HCT116 (cell line): ENCODE measurements around the gene RAD9B. TPM values are rescaled to one million over a fixed set of nuclear protein-coding genes. Genes with fewer than 3 reads are reported as not detected.

Experiments used
- ATAC-seq: fragments of 200-7000 bp; cut with Tn5 transposase; 2 replicates; pipeline ENCODE4 v1.9.1; 2020; ENCODE audit warnings: mild to moderate bottlenecking, moderate library complexity
- BruUV-seq: library from RNA; stranded (reverse); fragments of 400-500 nt; replicated peaks from 2 replicates; lab custom pipeline; 2021; lab: Mats Ljungman, UMichigan
- CTCF ChIA-PET: fragments of 300-600 bp; sonication (Branson Sonifier 250); formaldehyde crosslinking; loops from one replicate; lab custom pipeline; 2021; ENCODE audit warnings: antibody characterized with exemption; lab: Charles Lee
- POLR2A ChIA-PET: fragments of 300-600, 350-600 bp; sonication (Branson Sonifier 250); formaldehyde crosslinking; loops from one replicate; lab custom pipeline; 2021; ENCODE audit warnings: antibody characterized with exemption; lab: Charles Lee
- RAD21 ChIA-PET, 2 experiments: fragments of 300-600 bp; sonication (Branson Sonifier 250); formaldehyde crosslinking; loops; one replicate each; lab custom pipeline; 2023; ENCODE audit warnings: low total read pairs in 2 of 2; ENCODE audit not compliant: uncharacterized antibody in 2 of 2, unreplicated experiment in 2 of 2, low non-redundant PET in 1 of 2; lab: Charles Lee
- DNase-seq: peaks from one replicate; pipeline ENCODE4 v3.0.0-alpha.2; 2010; ENCODE audit warnings: low read depth, low spot score
- H2AFZ ChIP-seq: fragments of 200-600 bp; shearing (Covaris generic), sonication (generic); 2 replicates; pipeline ENCODE4 v1.6.1; 2017; ENCODE audit warnings: low read depth, mixed run types, mixed read lengths, antibody characterized with exemption, low read length; ENCODE audit not compliant: poor library complexity, severe bottlenecking
- H3K27ac ChIP-seq: 2 replicates; pipeline ENCODE4 v1.5.1; 2012; ENCODE audit warnings: low read depth, low read length
- H3K27me3 ChIP-seq: fragments of 200-600 bp; sonication (generic); 2 replicates; pipeline ENCODE4 v1.6.1; 2016; ENCODE audit warnings: mixed run types, low read length, mixed read lengths; ENCODE audit not compliant: insufficient read depth
- H3K36me3 ChIP-seq, 2 experiments: fragments of 200-500 bp in 1 of 2; fragments of 200-600 bp in 1 of 2; sonication (Bioruptor generic) in 1 of 2; sonication (generic) in 1 of 2; 2 replicates each; pipeline versions ENCODE4 v1.5.1 to v1.6.1; 2014 to 2016; ENCODE audit warnings: low read length in 2 of 2, inconsistent platforms in 1 of 2, mixed read lengths in 1 of 2, mixed run types in 1 of 2; ENCODE audit not compliant: insufficient read depth in 2 of 2, control insufficient read depth in 1 of 2
- H3K4me1 ChIP-seq, 2 experiments: fragments of 200-600 bp in 1 of 2; sonication (generic) in 1 of 2; 2 replicates each; pipeline versions ENCODE4 v1.5.1 to v1.6.1; 2012 to 2017; ENCODE audit warnings: low read length in 2 of 2, inconsistent platforms in 1 of 2, mild to moderate bottlenecking in 1 of 2, mixed read lengths in 1 of 2, mixed run types in 1 of 2, moderate library complexity in 1 of 2; ENCODE audit not compliant: insufficient read depth in 2 of 2, control insufficient read depth in 1 of 2
- H3K4me2 ChIP-seq: fragments of 200-600 bp; sonication (generic); 2 replicates; pipeline ENCODE4 v1.6.1; 2017; ENCODE audit warnings: mixed run types, low read length, mixed read lengths
- H3K4me3 ChIP-seq, 2 experiments: fragments of 200-600 bp in 1 of 2; sonication (generic) in 1 of 2; replicated peaks in 1 of 2; 2 replicates each; pipeline ENCODE4 v1.5.1; 2011 to 2016; ENCODE audit warnings: low read length in 2 of 2, control low read depth in 1 of 2, low read depth in 1 of 2, mild to moderate bottlenecking in 1 of 2, mixed read lengths in 1 of 2, mixed run types in 1 of 2
- H3K79me2 ChIP-seq: fragments of 200-600 bp; sonication (generic); 2 replicates; pipeline ENCODE4 v1.6.1; 2017; ENCODE audit warnings: mild to moderate bottlenecking, mixed run types, low read length, moderate library complexity, mixed read lengths; ENCODE audit not compliant: insufficient read depth
- H3K9ac ChIP-seq: fragments of 200-600 bp; sonication (generic); 2 replicates; pipeline ENCODE4 v1.6.1; 2016; ENCODE audit warnings: low read length, mixed read lengths
- H3K9me2 ChIP-seq: fragments of 200-600 bp; sonication (generic), shearing (Covaris generic); 2 replicates; pipeline ENCODE4 v1.6.1; 2017; ENCODE audit warnings: mixed run types, mild to moderate bottlenecking, moderate library complexity; ENCODE audit not compliant: insufficient read depth
- H3K9me3 ChIP-seq, 2 experiments: fragments of 200-500 bp in 1 of 2; fragments of 200-600 bp in 1 of 2; sonication (Bioruptor generic) in 1 of 2; sonication (generic) in 1 of 2; 2 replicates each; pipeline ENCODE4 v1.6.1; 2014 to 2017; ENCODE audit warnings: low read length in 2 of 2, mixed read lengths in 2 of 2, inconsistent platforms in 1 of 2, low read depth in 1 of 2, mild to moderate bottlenecking in 1 of 2, mixed run types in 1 of 2, moderate library complexity in 1 of 2; ENCODE audit not compliant: control insufficient read depth in 1 of 2, insufficient read depth in 1 of 2
- H4K20me1 ChIP-seq: fragments of 200-600 bp; sonication (generic), shearing (Covaris generic); 2 replicates; pipeline ENCODE4 v1.6.1; 2017; ENCODE audit warnings: mixed run types, mild to moderate bottlenecking, moderate library complexity; ENCODE audit not compliant: insufficient read depth
- ATF3 ChIP-seq: IDR thresholded peaks from 2 replicates; pipeline ENCODE4 v1.6.1; 2012
- CTCF ChIP-seq, 3 experiments: fragments of 200-600 bp in 1 of 3; sonication (generic) in 1 of 3; IDR thresholded peaks in 2 of 3; conservative IDR thresholded peaks in 1 of 3; 2 replicates each; pipeline ENCODE4 v1.5.1; 2012 to 2017; ENCODE audit warnings: low read depth in 2 of 3, low read length in 2 of 3, antibody characterized with exemption in 1 of 3, borderline replicate concordance in 1 of 3, control low read depth in 1 of 3, mild to moderate bottlenecking in 1 of 3, mixed read lengths in 1 of 3, mixed run types in 1 of 3, moderate library complexity in 1 of 3; ENCODE audit not compliant: insufficient read depth in 1 of 3
- POLR2A ChIP-seq: IDR thresholded peaks from 2 replicates; pipeline ENCODE4 v1.7.0; 2011; ENCODE audit warnings: borderline replicate concordance; ENCODE audit not compliant: insufficient read depth, insufficient read length; ENCODE audit errors: extremely low read depth
- POLR2AphosphoS5 ChIP-seq: IDR thresholded peaks from 2 replicates; pipeline ENCODE4 v1.6.1; 2011; ENCODE audit warnings: mild to moderate bottlenecking, low read depth, low read length, moderate library complexity
- RAD21 ChIP-seq: IDR thresholded peaks from 2 replicates; pipeline ENCODE4 v1.6.1; 2012; ENCODE audit warnings: low read depth, mild to moderate bottlenecking
- REST ChIP-seq: IDR thresholded peaks from 2 replicates; pipeline ENCODE4 v1.6.1; 2012; ENCODE audit warnings: low read depth
- SIN3A ChIP-seq: IDR thresholded peaks from 2 replicates; pipeline ENCODE4 v1.6.1; 2012; ENCODE audit warnings: low read depth
- ZBTB33 ChIP-seq: IDR thresholded peaks from 2 replicates; pipeline ENCODE4 v1.6.1; 2011; ENCODE audit warnings: mild to moderate bottlenecking, low read length, moderate library complexity; ENCODE audit not compliant: insufficient replicate concordance; ENCODE audit errors: extremely low read depth
- ZFX ChIP-seq: fragments of 450-650 bp; IDR thresholded peaks from 2 replicates; pipeline ENCODE4 v1.6.1; 2017
- intact Hi-C: fragments of 100-400 bp; cut with micrococcal nuclease; formaldehyde crosslinking; loops from 2 replicates; pipeline ENCODE4 v1.10.0; 2022
- total RNA-seq: library from RNA; stranded (reverse); gene quantifications from one replicate; pipeline ENCODE4 v1.2.1, GENCODE V29; 2021; ENCODE audit not compliant: unreplicated experiment

Gene RAD9B
- total RNA-seq, 1 experiment from 2014 or later, result 0.17 TPM

- Histone ChIP-seq H3K4me2 (no peak overlapping the region), H3K27ac (no peak overlapping the region), H3K79me2 (peaks cover 88% of the 10 kb centered on the region), H3K36me3 (peaks cover 0 to 9% of the 10 kb centered on the region in 2 experiments; a peak in 2 of 4 replicates), H3K27me3 (no peaks in the 10 kb centered on the region), H3K9me2 (no peaks in the 10 kb centered on the region), H4K20me1 (no peaks in the 10 kb centered on the region), H3K4me1 (peaks cover 0 to 8% of the 10 kb centered on the region in 2 experiments; a peak in 1 of 4 replicates), H3K9me3 (no peaks in the 10 kb centered on the region), H3K4me3 (no peak overlapping the region), H3K9ac (no peak overlapping the region), H2AFZ (no peak overlapping the region)
- ChIA-PET POLR2A (no interaction called here), RAD21 (no interaction called here), CTCF (interaction anchor here (2.6 kb wide), 1 partner anchor 50 kb away, joined by 34 read pairs; no protein-coding TSS in a partner anchor)
- no peak for ATAC-seq
- DNase-seq, result no peak
- intact Hi-C loops, result no loop called here
- TF ChIP-seq CTCF (IDR thresholded peaks at IDR 0.05 in 2 of 3, conservative IDR thresholded peaks at IDR 0.05 in 1 of 3; ENCODE audit: borderline replicate concordance in 1 of 3, insufficient read depth in 1 of 3, low read depth in 2 of 3, low read length in 2 of 3) (no peak), ATF3 (no peak), ZBTB33 (no peak), REST (no peak), ZFX (no peak), POLR2AphosphoS5 (no peak), RAD21 (no peak), SIN3A (no peak), POLR2A (no peak)
- BruUV-seq, result no TSS peak
These were observed 48.9 kb downstream of the RAD9B start for GRCh38 chr12:110550981-110551380.

Other genes with a start within 250 kb of the RAD9B start
- gene ATP2A2, start 221.1 kb upstream of the RAD9B start, total RNA-seq, result 239 TPM
- 55.9 TPM for gene ANAPC7, start 98.6 kb upstream of the RAD9B start, total RNA-seq
- 115 TPM for gene ARPC3, start 52.0 kb upstream of the RAD9B start, total RNA-seq
- gene GPN3, start 34.1 kb upstream of the RAD9B start, total RNA-seq, result 46.2 TPM
- 10.1 TPM for gene FAM216A, start 33.5 kb upstream of the RAD9B start, total RNA-seq
- gene VPS29, start 220 bp upstream of the RAD9B start, total RNA-seq, result 95.7 TPM
- gene PPTC7, start 81.0 kb downstream of the RAD9B start, total RNA-seq, result 25.2 TPM
- 27.0 TPM for gene TCTN1, start 111.8 kb downstream of the RAD9B start, total RNA-seq
- 0.15 TPM for gene HVCN1, start 186.8 kb downstream of the RAD9B start, total RNA-seq
- 248 TPM for gene PPP1CC, start 240.6 kb downstream of the RAD9B start, total RNA-seq